GM19099 (cell line): ENCODE data around the gene ATP9B.

Source experiments
- POLR2A ChIP-seq: IDR thresholded peaks from 3 replicates; pipeline ENCODE4 v1.6.1; 2011; ENCODE audit warnings: low read depth; ENCODE audit not compliant: insufficient read length; ENCODE audit errors: extremely low read depth

ATP9B gene

GRCh38 chr18:79318142-79318673, 249.0 kb downstream of the ATP9B start:
- no peak for TF ChIP-seq POLR2A

- no peak for TF ChIP-seq POLR2A
Measured at GRCh38 chr18:79320216-79320850, 251.1 kb downstream of the ATP9B start.

GRCh38 chr18:79321625-79322405, 252.6 kb downstream of the ATP9B start:
- TF ChIP-seq POLR2A = no peak

GRCh38 chr18:79322441-79322840, 253.2 kb downstream of the ATP9B start:
- no peak for TF ChIP-seq POLR2A

GRCh38 chr18:79323471-79323870, 254.3 kb downstream of the ATP9B start:
- TF ChIP-seq POLR2A = no peak

- TF ChIP-seq POLR2A = no peak
Measured at GRCh38 chr18:79326413-79327198, 257.4 kb downstream of the ATP9B start.

- no peak for TF ChIP-seq POLR2A
Measured at GRCh38 chr18:79327199-79327721, 258.1 kb downstream of the ATP9B start.

GRCh38 chr18:79328887-79329286, 259.7 kb downstream of the ATP9B start:
- TF ChIP-seq POLR2A = no peak

- TF ChIP-seq POLR2A = no peak
Measured at GRCh38 chr18:79329786-79330185, 260.6 kb downstream of the ATP9B start.

GRCh38 chr18:79332646-79333045, 263.5 kb downstream of the ATP9B start:
- TF ChIP-seq POLR2A = no peak

- TF ChIP-seq POLR2A = no peak
Measured at GRCh38 chr18:79333046-79333445, 263.9 kb downstream of the ATP9B start.

- no peak for TF ChIP-seq POLR2A
Measured at GRCh38 chr18:79334496-79335233, 265.5 kb downstream of the ATP9B start.

GRCh38 chr18:79335833-79336360, 266.7 kb downstream of the ATP9B start:
- no peak for TF ChIP-seq POLR2A

GRCh38 chr18:79336556-79337142, 267.5 kb downstream of the ATP9B start:
- TF ChIP-seq POLR2A = no peak
